Stimulated activated CD8-positive, alpha-beta memory T cell treated with anti-CD3 and anti-CD28 coated beads, Interleukin-12 subunit alpha, Interleukin-12 subunit beta, amount 100 ng/mL, for 24 hours (primary cell): ENCODE results near the gene PRF1.
"Not testable (repeated sequence)": the region's sequence is repeated elsewhere in the genome, so short reads cannot be mapped to it uniquely, and the experiment has no call there.

Experiments
- DNase-seq: peaks from one replicate; pipeline ENCODE4 v3.0.0-alpha.2; 2020; ENCODE audit errors: extremely low read depth

The PRF1 gene

GRCh38 chr10:70594161-70594560 lies 8.4 kb downstream of the PRF1 start:
- DNase-seq = no peak

- DNase-seq = no peak
These were observed 9.0 kb downstream of the PRF1 start for GRCh38 chr10:70593513-70593890.

- no peak for DNase-seq
These were observed 9.6 kb downstream of the PRF1 start for GRCh38 chr10:70592746-70593512.

- no peak for DNase-seq
These were observed 10.3 kb downstream of the PRF1 start for GRCh38 chr10:70592186-70592735.

- DNase-seq = no peak
These were observed 11.7 kb downstream of the PRF1 start for GRCh38 chr10:70590655-70591416.

GRCh38 chr10:70589762-70590654 lies 12.5 kb downstream of the PRF1 start:
- DNase-seq = no peak

- DNase-seq = no peak
These were observed 13.5 kb downstream of the PRF1 start for GRCh38 chr10:70588859-70589570.

GRCh38 chr10:70588255-70588654 lies 14.3 kb downstream of the PRF1 start:
- no peak for DNase-seq

- no peak for DNase-seq
These were observed 15.4 kb downstream of the PRF1 start for GRCh38 chr10:70587045-70587658.

GRCh38 chr10:70586348-70586930 lies 16.1 kb downstream of the PRF1 start:
- DNase-seq = no peak

GRCh38 chr10:70585578-70586169 lies 16.9 kb downstream of the PRF1 start:
- no peak for DNase-seq

- DNase-seq = no peak
These were observed 17.5 kb downstream of the PRF1 start for GRCh38 chr10:70584909-70585544.

- no peak for DNase-seq
These were observed 18.2 kb downstream of the PRF1 start for GRCh38 chr10:70584366-70584765.

- DNase-seq = no peak
These were observed 18.9 kb downstream of the PRF1 start for GRCh38 chr10:70583669-70584037.

- DNase-seq = no peak
These were observed 19.5 kb downstream of the PRF1 start for GRCh38 chr10:70582793-70583668.

GRCh38 chr10:70581176-70581575 lies 21.4 kb downstream of the PRF1 start:
- not testable (repeated sequence) for DNase-seq

GRCh38 chr10:70579234-70580002 lies 23.1 kb downstream of the PRF1 start:
- DNase-seq = no peak
